ENCODE data around the gene TCF7L2.

- TF ChIP-seq CTCF (IDR thresholded peaks at IDR 0.05; ENCODE audit: low read depth, low read length) (no peak), EZH2phosphoT487 (IDR thresholded peaks at IDR 0.05; ENCODE audit: low read depth) (no peak)
Measured at GRCh38 chr10:113085776-113086175, 135.7 kb downstream of the TCF7L2 start.

All from OCI-LY3 (cell line).